IMR-90 (cell line): ENCODE measurements around the gene ZBTB38. TPM values are rescaled to one million over a fixed set of nuclear protein-coding genes. Genes with fewer than 3 reads are reported as not detected.
A peak's percentile ranks its signal among the peaks of the same experiment; 100 is the strongest.

Source experiments
- ATAC-seq: fragments of 200-7000 bp; cut with Tn5 transposase; 2 replicates; pipeline ENCODE4 v1.9.1; 2020; ENCODE audit warnings: low read depth, mild to moderate bottlenecking, moderate library complexity
- BruUV-seq: library from RNA; stranded (reverse); fragments of 400-500 nt; replicated peaks from 2 replicates; lab custom pipeline; 2021; lab: Mats Ljungman, UMichigan
- CTCF ChIA-PET: fragments of 300-600 bp; formaldehyde crosslinking; extraction: SDS; loops from one replicate; lab custom pipeline; 2021; ENCODE audit warnings: antibody characterized with exemption; lab: Yijun Ruan, JAX
- POLR2A ChIA-PET: fragments of 300-600 bp; sonication (Branson Sonifier 250); formaldehyde crosslinking; loops from one replicate; lab custom pipeline; 2022; ENCODE audit warnings: antibody characterized with exemption; ENCODE audit not compliant: unreplicated experiment; lab: Charles Lee
- DNase-seq: peaks from one replicate; pipeline ENCODE4 v3.0.0; 2013
- H2AFZ ChIP-seq: replicated peaks from 2 replicates; pipeline ENCODE3; 2013; ENCODE audit warnings: low read length, mild to moderate bottlenecking; ENCODE audit not compliant: poor library complexity
- H2AK5ac ChIP-seq: 2 replicates; pipeline ENCODE4 v1.6.1; 2013; ENCODE audit warnings: low read depth, low read length, inconsistent platforms
- H2AK9ac ChIP-seq: replicated peaks from 2 replicates; pipeline ENCODE3; 2013; ENCODE audit warnings: mild to moderate bottlenecking, low read depth, low read length, moderate library complexity; ENCODE audit not compliant: poor library complexity
- H2BK120ac ChIP-seq: 2 replicates; pipeline ENCODE4 v1.6.1; 2013; ENCODE audit warnings: low read depth, low read length, inconsistent platforms
- H2BK15ac ChIP-seq: 3 replicates; pipeline ENCODE4 v1.6.1; 2013; ENCODE audit warnings: low read depth, low read length, inconsistent platforms
- H2BK20ac ChIP-seq: 2 replicates; pipeline ENCODE4 v1.6.1; 2013; ENCODE audit warnings: low read depth, mild to moderate bottlenecking, inconsistent platforms, low read length, moderate library complexity
- H2BK5ac ChIP-seq: 2 replicates; pipeline ENCODE4 v1.6.1; 2013; ENCODE audit warnings: mild to moderate bottlenecking, low read depth, low read length, inconsistent platforms; ENCODE audit not compliant: poor library complexity, severe bottlenecking
- H3K14ac ChIP-seq: replicated peaks from 2 replicates; pipeline ENCODE4 v1.6.1; 2013; ENCODE audit warnings: low read depth, low read length, inconsistent platforms
- H3K18ac ChIP-seq: 2 replicates; pipeline ENCODE4 v1.6.1; 2013; ENCODE audit warnings: low read depth, low read length, control low read depth
- H3K23ac ChIP-seq: 2 replicates; pipeline ENCODE4 v1.6.1; 2013; ENCODE audit warnings: low read depth, low read length, inconsistent platforms
- H3K27ac ChIP-seq: 2 replicates; pipeline ENCODE4 v1.5.1; 2013; ENCODE audit warnings: mild to moderate bottlenecking, control low read depth, low read length; ENCODE audit not compliant: insufficient read depth
- H3K27me3 ChIP-seq: 2 replicates; pipeline ENCODE4 v1.6.1; 2013; ENCODE audit warnings: low read length; ENCODE audit not compliant: control insufficient read depth, insufficient read depth
- H3K36me3 ChIP-seq: 2 replicates; pipeline ENCODE4 v1.6.1; 2013; ENCODE audit warnings: low read length, mixed read lengths; ENCODE audit not compliant: control insufficient read depth, insufficient read depth
- H3K4ac ChIP-seq: 2 replicates; pipeline ENCODE4 v1.6.1; 2013; ENCODE audit warnings: low read depth, low read length, inconsistent platforms
- H3K4me1 ChIP-seq: 2 replicates; pipeline ENCODE4 v1.6.1; 2013; ENCODE audit warnings: low read length, mixed read lengths; ENCODE audit not compliant: control insufficient read depth, insufficient read depth
- H3K4me2 ChIP-seq: 2 replicates; pipeline ENCODE4 v1.6.1; 2013; ENCODE audit warnings: low read depth, mild to moderate bottlenecking, control low read depth, low read length, moderate library complexity
- H3K4me3 ChIP-seq: 2 replicates; pipeline ENCODE4 v1.5.1; 2013; ENCODE audit warnings: low read depth, mild to moderate bottlenecking, control low read depth, low read length, moderate library complexity; ENCODE audit not compliant: insufficient read depth
- H3K56ac ChIP-seq: 2 replicates; pipeline ENCODE4 v1.6.1; 2013; ENCODE audit warnings: low read length, inconsistent platforms; ENCODE audit not compliant: insufficient read depth; ENCODE audit errors: extremely low read depth
- H3K79me1 ChIP-seq, 2 experiments: 2 replicates each; pipeline ENCODE4 v1.6.1; 2013; ENCODE audit warnings: low read length in 2 of 2, inconsistent platforms in 1 of 2, low read depth in 1 of 2
- H3K9ac ChIP-seq: 2 replicates; pipeline ENCODE4 v1.6.1; 2013; ENCODE audit warnings: low read depth, low read length, control low read depth
- H3K9me1 ChIP-seq: 2 replicates; pipeline ENCODE4 v1.6.1; 2013; ENCODE audit warnings: low read length, inconsistent platforms; ENCODE audit not compliant: insufficient read depth
- H3K9me3 ChIP-seq: 2 replicates; pipeline ENCODE4 v1.6.1; 2013; ENCODE audit warnings: low read length; ENCODE audit not compliant: control insufficient read depth, insufficient read depth
- H4K20me1 ChIP-seq: 2 replicates; pipeline ENCODE4 v1.6.1; 2013; ENCODE audit warnings: low read length, inconsistent platforms; ENCODE audit not compliant: insufficient read depth
- H4K5ac ChIP-seq: 2 replicates; pipeline ENCODE4 v1.6.1; 2013; ENCODE audit warnings: mild to moderate bottlenecking, low read depth, low read length, control low read depth
- H4K8ac ChIP-seq, 2 experiments: 2 replicates each; pipeline ENCODE4 v1.6.1; 2013; ENCODE audit warnings: low read depth in 2 of 2, low read length in 2 of 2, control low read depth in 1 of 2, inconsistent platforms in 1 of 2
- H4K91ac ChIP-seq: 2 replicates; pipeline ENCODE4 v1.6.1; 2013; ENCODE audit warnings: low read depth, low read length, inconsistent platforms; ENCODE audit not compliant: insufficient read depth
- CHD1 ChIP-seq: IDR thresholded peaks from 2 replicates; pipeline ENCODE4 v1.6.1; 2012; ENCODE audit warnings: low read depth, low read length, improper control_type of control experiment
- POLR2A ChIP-seq: IDR thresholded peaks from 2 replicates; pipeline ENCODE4 v1.6.1; 2012; ENCODE audit warnings: mild to moderate bottlenecking, low read depth, low read length
- WGBS, 2 experiments: methylation state at CpG; one replicate each; pipeline versions ENCODE4 v1.1.5 to v1.1.7; 2013; ENCODE audit warnings: missing lambda C conversion rate in 2 of 2; ENCODE audit not compliant: insufficient read length in 1 of 2; ENCODE audit errors: extremely low coverage in 2 of 2; 5-methylcytosine and 5-hydroxymethylcytosine counted together
- dilution Hi-C: fragments of 300-500 bp; cut with HindIII; formaldehyde crosslinking; loops from one replicate; pipeline ENCODE4 v1.14.3; 2018; ENCODE audit warnings: low sequenced_read_pairs; ENCODE audit not compliant: unreplicated experiment
- in situ Hi-C: fragments of 300-500 bp; cut with MboI; formaldehyde crosslinking; loops from 3 replicates; pipeline ENCODE4 v1.14.3; 2019; ENCODE audit warnings: low sequenced_read_pairs, inconsistent platforms, mixed read lengths
- intact Hi-C: fragments of 100-400 bp; cut with micrococcal nuclease; formaldehyde crosslinking; loops from 2 replicates; pipeline ENCODE4 v1.10.0; 2022
- polyA plus RNA-seq, 3 experiments: library from polyadenylated mRNA; depleted of rRNA; stranded (reverse); fragments of >200 nt; gene quantifications; 2 replicates each; pipeline ENCODE4 v1.2.3, GENCODE V29; 2012; ENCODE audit warnings: low replicate concordance in 1 of 3
- total RNA-seq: library from RNA; depleted of rRNA; stranded (reverse); fragments of >200 nt; gene quantifications from 2 replicates; pipeline ENCODE4 v1.2.3, GENCODE V29; 2012
- TF ChIP-seq, protein P1 (sequence below): conservative IDR thresholded peaks from 2 replicates; pipeline ENCODE4 v1.5.1; 2012; ENCODE audit warnings: mild to moderate bottlenecking, low read depth, low read length, improper control_type of control experiment

ZBTB38 gene
- total and polyA plus RNA-seq, 2 of the 4 experiments (the other 2 are of a cell fraction) = 44.9 to 274 TPM

DNA sequence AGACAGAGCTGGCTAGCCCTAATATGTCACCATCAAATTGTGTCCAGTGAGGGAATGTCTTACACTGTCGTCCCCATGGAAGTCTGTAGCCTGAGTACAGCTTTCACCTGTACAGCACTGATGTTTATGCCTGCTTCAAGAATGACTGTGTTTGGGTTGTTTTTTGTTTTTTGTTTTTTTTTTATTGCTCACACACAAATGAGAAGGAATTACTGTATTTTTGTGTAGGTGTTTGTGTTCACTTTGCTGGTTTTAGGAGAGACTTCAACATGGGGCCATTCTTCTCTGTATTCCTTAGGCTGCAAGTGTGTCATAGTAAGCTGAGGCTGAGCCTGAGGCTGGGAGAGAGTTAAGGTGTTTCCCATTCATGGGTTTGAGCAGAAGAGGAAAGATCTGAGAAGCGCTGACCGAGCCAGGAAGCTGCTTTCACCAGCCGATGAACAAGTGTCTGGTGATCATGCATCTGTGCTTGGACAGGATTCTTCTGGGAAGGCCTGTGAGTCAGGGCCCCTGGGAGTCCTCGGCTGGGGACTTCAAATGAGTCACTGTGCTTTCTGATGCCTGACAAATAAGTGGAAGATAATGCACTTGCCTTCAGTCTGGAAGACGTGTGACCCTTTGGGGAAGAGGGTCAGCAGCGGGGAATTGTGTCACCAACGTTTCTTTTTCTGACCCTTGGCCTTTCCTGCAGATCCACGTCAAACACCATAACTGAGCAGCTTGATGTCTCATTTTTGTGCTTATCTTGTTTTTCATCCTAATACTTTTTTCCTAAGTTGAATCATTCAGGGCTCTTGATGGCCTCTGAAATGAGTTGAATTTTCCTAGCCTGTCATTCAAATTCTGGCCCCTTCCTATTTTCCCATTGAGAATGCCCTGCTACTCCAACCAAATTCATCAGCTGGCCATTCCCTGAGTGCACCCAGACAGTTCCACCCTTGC lies 36.7 kb upstream of the ZBTB38 start (continued):
- TF ChIP-seq, protein P1, sequence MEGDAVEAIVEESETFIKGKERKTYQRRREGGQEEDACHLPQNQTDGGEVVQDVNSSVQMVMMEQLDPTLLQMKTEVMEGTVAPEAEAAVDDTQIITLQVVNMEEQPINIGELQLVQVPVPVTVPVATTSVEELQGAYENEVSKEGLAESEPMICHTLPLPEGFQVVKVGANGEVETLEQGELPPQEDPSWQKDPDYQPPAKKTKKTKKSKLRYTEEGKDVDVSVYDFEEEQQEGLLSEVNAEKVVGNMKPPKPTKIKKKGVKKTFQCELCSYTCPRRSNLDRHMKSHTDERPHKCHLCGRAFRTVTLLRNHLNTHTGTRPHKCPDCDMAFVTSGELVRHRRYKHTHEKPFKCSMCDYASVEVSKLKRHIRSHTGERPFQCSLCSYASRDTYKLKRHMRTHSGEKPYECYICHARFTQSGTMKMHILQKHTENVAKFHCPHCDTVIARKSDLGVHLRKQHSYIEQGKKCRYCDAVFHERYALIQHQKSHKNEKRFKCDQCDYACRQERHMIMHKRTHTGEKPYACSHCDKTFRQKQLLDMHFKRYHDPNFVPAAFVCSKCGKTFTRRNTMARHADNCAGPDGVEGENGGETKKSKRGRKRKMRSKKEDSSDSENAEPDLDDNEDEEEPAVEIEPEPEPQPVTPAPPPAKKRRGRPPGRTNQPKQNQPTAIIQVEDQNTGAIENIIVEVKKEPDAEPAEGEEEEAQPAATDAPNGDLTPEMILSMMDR = no peak

- Histone ChIP-seq H3K23ac (peak overlapping the region; percentile 87; the same call in 1 of the 2 replicates), H3K56ac (peak overlapping the region; percentile 88), H2AFZ (peak overlapping the region; percentile 37), H3K4me2 (no peak overlapping the region), H3K9me1 (peaks cover 44% of the 10 kb centered on the region), H2BK15ac (peak overlapping the region; percentile 67; the same call in 1 of the 3 replicates), H4K5ac (peak overlapping the region; percentile 51), H3K9me3 (no peaks in the 10 kb centered on the region), H3K79me1 (peaks cover 0 to 33% of the 10 kb centered on the region in 2 experiments; a peak in 3 of 4 replicates), H2BK20ac (peak overlapping the region; percentile 94), H2AK9ac (peak overlapping the region; percentile 81), H3K4me3 (no peak overlapping the region), H3K27me3 (no peaks in the 10 kb centered on the region), H3K9ac (peak overlapping the region; percentile 48), H3K36me3 (no peaks in the 10 kb centered on the region), H4K91ac (peak overlapping the region; percentile 97), H2BK120ac (peak overlapping the region; percentile 99), H2AK5ac (peak overlapping the region; percentile 97), H3K4me1 (peaks cover 38% of the 10 kb centered on the region), H2BK5ac (peak overlapping the region; percentile 99), H4K8ac (peak overlapping the region; percentile 95), H3K27ac (peak overlapping the region; percentile 88), H3K14ac (peak overlapping the region; percentile 89), H3K18ac (peak overlapping the region; percentile 84), H3K4ac (peak overlapping the region; percentile 98), H4K20me1 (no peaks in the 10 kb centered on the region)
- dilution Hi-C loops = no loop called here
- ChIA-PET POLR2A (no interaction called here), CTCF (interaction anchor here (0.9 to 1.6 kb wide), 2 partner anchors 20 to 110 kb away, joined by 4 to 6 read pairs; no protein-coding TSS in a partner anchor)
- BruUV-seq = no TSS peak
- ATAC-seq (no peak), DNase-seq (peak; percentile 45)
- in situ Hi-C loops = loop anchor here (25.0 kb wide), 1 partner anchor 555 kb away; the partner anchor contains the start of gene ATP1B3
- TF ChIP-seq POLR2A (peak; percentile 64), CHD1 (no peak)
- intact Hi-C loops = no loop called here
- WGBS, 2 experiments = no CpG with 5 or more reads among the region's 5 CpGs
Observed at GRCh38 chr3:141332416-141332815, 35.9 kb upstream of the ZBTB38 start.
